Sigmoid colon (tissue), 7 donors: ENCODE measurements around the gene CHURC1. TPM values are rescaled to one million over a fixed set of nuclear protein-coding genes. Genes with fewer than 3 reads are reported as not detected.

Experiments
- DNase-seq: peaks from one replicate; pipeline ENCODE4 v3.0.0-alpha.2; 2019
- H3K27ac ChIP-seq, 4 donors: fragments of 200-600 bp; sonication (generic); one replicate each; pipeline ENCODE4 v1.5.1; 2016 to 2019; ENCODE audit warnings: mild to moderate bottlenecking in 1 of 4
- H3K27me3 ChIP-seq, 3 donors: fragments of 200-600 bp; sonication (generic); one replicate each; pipeline ENCODE4 v1.5.1; 2019; ENCODE audit warnings: mild to moderate bottlenecking in 1 of 3
- H3K36me3 ChIP-seq, 4 donors: fragments of 200-600 bp; sonication (generic); one replicate each; pipeline ENCODE4 v1.5.1; 2016 to 2019
- H3K4me1 ChIP-seq, 4 donors: fragments of 200-600 bp; sonication (generic); one replicate each; pipeline ENCODE4 v1.5.1; 2017 to 2019
- H3K4me3 ChIP-seq, 4 donors: fragments of 200-600 bp; sonication (generic); one replicate each; pipeline ENCODE4 v1.5.1; 2017 to 2019; ENCODE audit warnings: mild to moderate bottlenecking in 2 of 4, moderate library complexity in 1 of 4
- H3K9me3 ChIP-seq, 4 donors: fragments of 200-600 bp in 3 of 4; sonication (generic) in 3 of 4; one replicate each; pipeline versions ENCODE4 v1.5.1 to v1.6.1; 2013 to 2019
- EP300 ChIP-seq, 4 donors: sonication (generic); formaldehyde crosslinking; IDR thresholded peaks; one replicate each; pipeline ENCODE4 v1.6.1; 2017; ENCODE audit warnings: antibody characterized with exemption in 4 of 4
- POLR2A ChIP-seq, 2 donors: fragments of 450-650 bp; IDR thresholded peaks; one replicate each; pipeline ENCODE4 v1.6.1; 2016; ENCODE audit warnings: antibody characterized with exemption in 2 of 2, mild to moderate bottlenecking in 2 of 2, moderate library complexity in 2 of 2
- POLR2AphosphoS5 ChIP-seq, 4 donors: sonication (generic); formaldehyde crosslinking; IDR thresholded peaks; one replicate each; pipeline ENCODE4 v1.6.1; 2017; ENCODE audit warnings: antibody characterized with exemption in 4 of 4
- WGBS, 2 donors: extraction: QIAGEN DNeasy Blood & Tissue Kit; methylation state at CpG; one replicate each; pipeline ENCODE4 v1.1.7; 2013; 5-methylcytosine and 5-hydroxymethylcytosine counted together
- intact Hi-C: fragments of 100-400 bp; cut with DNase I; formaldehyde crosslinking; loops from one replicate; pipeline ENCODE4 v1.15.1; 2023
- polyA plus RNA-seq, 3 donors: library from polyadenylated mRNA; stranded (reverse); fragments of 200-250 nt; gene quantifications; one replicate each; pipeline ENCODE4 v1.2.3, GENCODE V29; 2013
- total RNA-seq, 4 donors: library from RNA; depleted of rRNA; stranded (reverse); fragments of >200 nt; gene quantifications; one replicate each; pipeline ENCODE4 v1.1.0, GENCODE V29; 2016
- TF ChIP-seq, protein P1 (sequence below), 4 experiments: fragments of 450-650 bp in 3 of 4; fragments of 200-600 bp in 1 of 4; IDR thresholded peaks; one replicate each; pipeline ENCODE4 v1.5.1; 2016 to 2019; ENCODE audit warnings: antibody characterized with exemption in 4 of 4, mild to moderate bottlenecking in 3 of 4, moderate library complexity in 2 of 4
- donor health status: healthy with polysubstance abuse.
- donor health status: Bipolar disorder and iron deficiency.
- donor health status: healthy.

CHURC1 gene
- total and polyA plus RNA-seq, 7 donors, result 41.8 to 161 (median 110) TPM

DNA sequence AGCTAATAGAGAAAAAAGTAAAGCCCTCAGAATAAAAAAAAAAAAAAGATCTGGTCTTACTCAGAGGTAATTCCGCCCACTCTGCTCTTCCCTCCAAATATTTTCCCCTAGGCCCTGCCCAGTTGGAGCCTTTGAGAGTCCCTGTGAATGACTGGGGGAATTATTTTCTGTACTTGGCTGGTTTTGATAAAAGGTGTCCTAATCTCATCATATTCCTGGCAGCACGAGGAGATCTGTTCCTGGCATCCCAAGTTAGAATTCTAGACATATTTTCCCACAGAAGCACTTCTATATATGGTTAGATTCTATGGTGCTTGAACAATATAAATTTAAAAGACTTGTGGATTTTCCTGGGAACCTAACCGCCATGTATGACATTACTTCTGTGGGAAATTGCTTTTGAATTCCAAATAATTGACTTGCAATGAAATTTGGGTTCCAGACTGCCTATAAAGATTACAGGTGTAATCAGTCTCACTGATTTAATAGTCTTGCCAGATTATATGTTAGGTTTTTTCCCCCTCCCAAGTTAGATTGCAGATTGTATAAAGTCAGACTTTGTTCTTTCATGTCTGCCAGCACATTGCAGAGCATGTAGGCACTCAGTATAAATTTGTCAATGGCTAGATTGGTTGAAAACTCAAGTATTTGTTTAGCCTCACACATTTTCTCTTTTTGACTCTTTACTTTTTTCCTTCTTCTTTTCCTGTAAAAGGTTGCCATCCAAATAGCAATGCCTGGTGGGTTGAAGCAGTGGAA, 16.0 kb downstream of the CHURC1 start:
- no peaks in the 10 kb centered on the region for H3K27me3 ChIP-seq
- no peaks in the 10 kb centered on the region for H3K9me3 ChIP-seq
- H3K27ac ChIP-seq, result peak overlapping the region; percentile 26 to 64 (median 50)
- TF ChIP-seq EP300 (IDR thresholded peaks at IDR 0.05) (no peak), POLR2A (IDR thresholded peaks at IDR 0.05) (no peak), POLR2AphosphoS5 (IDR thresholded peaks at IDR 0.05) (no peak)
- TF ChIP-seq, protein P1, sequence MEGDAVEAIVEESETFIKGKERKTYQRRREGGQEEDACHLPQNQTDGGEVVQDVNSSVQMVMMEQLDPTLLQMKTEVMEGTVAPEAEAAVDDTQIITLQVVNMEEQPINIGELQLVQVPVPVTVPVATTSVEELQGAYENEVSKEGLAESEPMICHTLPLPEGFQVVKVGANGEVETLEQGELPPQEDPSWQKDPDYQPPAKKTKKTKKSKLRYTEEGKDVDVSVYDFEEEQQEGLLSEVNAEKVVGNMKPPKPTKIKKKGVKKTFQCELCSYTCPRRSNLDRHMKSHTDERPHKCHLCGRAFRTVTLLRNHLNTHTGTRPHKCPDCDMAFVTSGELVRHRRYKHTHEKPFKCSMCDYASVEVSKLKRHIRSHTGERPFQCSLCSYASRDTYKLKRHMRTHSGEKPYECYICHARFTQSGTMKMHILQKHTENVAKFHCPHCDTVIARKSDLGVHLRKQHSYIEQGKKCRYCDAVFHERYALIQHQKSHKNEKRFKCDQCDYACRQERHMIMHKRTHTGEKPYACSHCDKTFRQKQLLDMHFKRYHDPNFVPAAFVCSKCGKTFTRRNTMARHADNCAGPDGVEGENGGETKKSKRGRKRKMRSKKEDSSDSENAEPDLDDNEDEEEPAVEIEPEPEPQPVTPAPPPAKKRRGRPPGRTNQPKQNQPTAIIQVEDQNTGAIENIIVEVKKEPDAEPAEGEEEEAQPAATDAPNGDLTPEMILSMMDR (IDR thresholded peaks at IDR 0.05), result no peak
- intact Hi-C loops, result no loop called here
- peaks cover 0 to 30% (median 25%) of the 10 kb centered on the region in 4 donors for H3K4me1 ChIP-seq
- H3K4me3 ChIP-seq, result no peak overlapping the region
- H3K36me3 ChIP-seq, result peaks cover 0 to 75% (median 8%) of the 10 kb centered on the region in 4 donors
- no peak for DNase-seq
- 26 to 69% methylated on average over 3 of the region's 3 CpGs for WGBS, 2 donors

DNA sequence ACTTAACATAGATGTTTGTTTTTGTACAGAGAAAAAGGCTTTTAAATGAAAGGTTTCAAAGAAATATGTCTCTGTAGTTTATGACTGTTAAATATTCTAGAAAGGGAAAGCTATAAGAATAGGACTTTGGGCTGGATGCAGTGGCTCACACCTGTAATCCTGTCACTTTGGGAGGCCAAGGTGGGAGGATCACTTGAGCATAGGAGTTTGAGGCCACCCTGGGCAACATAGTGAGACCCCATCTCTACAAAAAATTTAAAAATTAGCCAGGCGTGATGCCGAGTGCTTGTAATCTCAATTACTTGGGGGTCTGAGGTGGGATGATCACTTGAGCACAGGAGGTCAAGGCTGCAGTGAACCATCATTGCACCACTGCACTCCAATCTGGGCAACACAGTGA, 16.9 kb downstream of the CHURC1 start:
- TF ChIP-seq POLR2AphosphoS5 (IDR thresholded peaks at IDR 0.05), result no peak
- Histone ChIP-seq H3K27me3 (no peaks in the 10 kb centered on the region), H3K4me1 (peaks cover 0 to 30% (median 25%) of the 10 kb centered on the region in 4 donors), H3K4me3 (no peak overlapping the region), H3K27ac (peak overlapping the region in 3 of 4 donors; percentile 47 to 64 (median 54)), H3K36me3 (peaks cover 0 to 71% (median 8%) of the 10 kb centered on the region in 4 donors), H3K9me3 (no peaks in the 10 kb centered on the region)
- intact Hi-C loops, result no loop called here
- DNase-seq, result no peak
- WGBS, 2 donors, result 97 to 100% methylated on average over 2 of the region's 2 CpGs

DNA sequence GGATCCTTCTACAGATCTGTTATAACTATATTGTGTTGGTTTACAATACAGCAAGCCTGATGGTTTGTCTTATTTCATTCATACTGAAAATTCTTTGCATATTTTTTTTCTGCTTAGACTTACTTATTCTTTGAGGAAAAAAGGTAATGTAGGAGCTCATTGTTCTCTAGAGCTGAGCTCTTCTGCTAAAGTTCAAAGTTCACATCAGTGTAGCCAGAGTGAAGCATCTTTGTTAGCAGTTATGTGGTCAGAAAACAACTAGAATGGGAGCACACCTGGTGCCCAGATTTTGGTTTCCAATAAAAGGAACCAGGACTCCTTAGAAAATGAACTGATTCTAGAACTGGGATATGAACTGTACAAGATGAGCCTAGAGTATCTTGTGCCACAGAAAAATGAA, 18.0 kb downstream of the CHURC1 start:
- Histone ChIP-seq H3K27ac (no peak overlapping the region), H3K27me3 (no peaks in the 10 kb centered on the region), H3K36me3 (peaks cover 0 to 60% (median 5%) of the 10 kb centered on the region in 4 donors), H3K9me3 (no peaks in the 10 kb centered on the region), H3K4me1 (peaks cover 0 to 37% (median 32%) of the 10 kb centered on the region in 4 donors), H3K4me3 (no peak overlapping the region)
- no peak for DNase-seq
- TF ChIP-seq POLR2AphosphoS5 (IDR thresholded peaks at IDR 0.05) (no peak), POLR2A (IDR thresholded peaks at IDR 0.05) (no peak), EP300 (IDR thresholded peaks at IDR 0.05) (no peak)
- TF ChIP-seq, protein P1 (IDR thresholded peaks at IDR 0.05), result no peak
- intact Hi-C loops, result no loop called here

DNA sequence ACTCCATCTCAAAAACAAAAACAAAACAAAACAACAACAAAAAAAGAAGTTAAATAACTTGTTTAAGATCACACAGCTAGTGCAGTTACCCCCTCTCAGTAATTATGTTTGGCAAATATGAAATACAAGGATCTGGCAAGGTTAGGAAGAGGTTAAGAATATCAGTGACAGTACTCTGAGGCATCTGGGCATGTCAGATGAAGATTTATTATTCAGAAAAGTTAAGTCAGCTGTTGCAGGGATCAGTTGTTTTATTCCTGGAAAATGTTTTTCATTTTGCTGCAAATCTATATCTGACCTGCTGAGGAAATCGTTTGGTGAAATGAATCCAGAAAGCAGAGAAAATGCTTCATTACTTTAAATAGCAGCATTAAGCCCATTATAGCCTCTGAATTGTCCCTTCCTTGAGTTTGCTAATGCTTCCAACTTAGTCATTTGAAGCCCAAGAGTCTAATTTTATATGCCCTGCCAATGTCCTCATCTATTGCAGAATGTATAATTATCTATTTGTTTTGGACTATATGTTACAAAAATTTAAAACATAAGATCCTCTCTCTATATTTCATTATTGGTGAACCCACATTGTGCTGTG, 20.2 kb downstream of the CHURC1 start:
- intact Hi-C loops, result no loop called here
- Histone ChIP-seq H3K27me3 (no peaks in the 10 kb centered on the region), H3K4me1 (peaks cover 0 to 29% (median 21%) of the 10 kb centered on the region in 4 donors), H3K27ac (no peak overlapping the region), H3K36me3 (peaks cover 0 to 41% (median 3%) of the 10 kb centered on the region in 4 donors), H3K4me3 (no peak overlapping the region), H3K9me3 (no peaks in the 10 kb centered on the region)
- WGBS, 2 donors, result 73 to 77% methylated on average over 1 of the region's 1 CpG
- DNase-seq, result no peak
- no peak for TF ChIP-seq POLR2AphosphoS5 (IDR thresholded peaks at IDR 0.05)
- no peak for TF ChIP-seq EP300 (IDR thresholded peaks at IDR 0.05)
- TF ChIP-seq, protein P1 (IDR thresholded peaks at IDR 0.05), result no peak
- TF ChIP-seq POLR2A (IDR thresholded peaks at IDR 0.05), result no peak

DNA sequence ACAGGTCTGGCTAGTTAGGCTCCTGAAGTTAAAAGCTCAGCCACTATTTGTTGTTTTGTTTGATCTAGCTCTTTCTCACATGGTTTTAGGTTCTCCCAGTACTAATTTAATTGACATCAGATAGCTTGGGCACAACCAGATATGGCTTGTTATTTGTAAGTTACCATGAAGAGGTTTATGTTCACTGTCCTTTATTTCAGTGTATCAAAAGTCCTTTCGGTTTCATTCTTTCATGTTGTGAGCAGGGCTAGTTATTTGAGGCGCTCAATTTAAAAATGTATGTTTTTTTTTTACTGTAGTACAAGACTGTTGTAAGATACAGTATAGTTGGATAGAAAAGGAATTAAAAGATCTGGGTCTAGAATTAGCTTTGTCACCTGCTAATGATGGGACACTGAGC, 21.3 kb downstream of the CHURC1 start:
- no peaks in the 10 kb centered on the region for H3K27me3 ChIP-seq
- H3K9me3 ChIP-seq, result no peaks in the 10 kb centered on the region
- no peak overlapping the region for H3K27ac ChIP-seq
- intact Hi-C loops, result no loop called here
- 11 to 58% methylated on average over 2 of the region's 2 CpGs for WGBS, 2 donors
- peaks cover 0 to 43% (median 4%) of the 10 kb centered on the region in 4 donors for H3K36me3 ChIP-seq
- peaks cover 0 to 18% (median 11%) of the 10 kb centered on the region in 4 donors for H3K4me1 ChIP-seq
- H3K4me3 ChIP-seq, result no peak overlapping the region
- no peak for DNase-seq
- no peak for TF ChIP-seq EP300 (IDR thresholded peaks at IDR 0.05)
- no peak for TF ChIP-seq POLR2A (IDR thresholded peaks at IDR 0.05)
- TF ChIP-seq, protein P1 (IDR thresholded peaks at IDR 0.05), result no peak
- TF ChIP-seq POLR2AphosphoS5 (IDR thresholded peaks at IDR 0.05), result no peak
